Measurements from ENCODE around the gene ARHGAP27. TPM values are rescaled to one million over a fixed set of nuclear protein-coding genes. Genes with fewer than 3 reads are reported as not detected.

The ARHGAP27 gene
- total RNA-seq, 1 donor from 2014 or later, result 4.7 TPM

GRCh38 chr17:45438931-45439610 is 6.4 kb upstream of the ARHGAP27 start:
- H3K9me3 ChIP-seq (ENCODE audit: control insufficient read depth in 3 of 3, low read length in 3 of 3), result no peaks in the 10 kb centered on the region
- H3K27ac ChIP-seq (ENCODE audit: low read depth, low read length), result peak overlapping the region; percentile 69
- H3K27me3 ChIP-seq (ENCODE audit: control insufficient read depth in 3 of 3, insufficient read depth in 3 of 3, low read length in 3 of 3), result no peaks in the 10 kb centered on the region
- H3K4me3 ChIP-seq (ENCODE audit: low read length in 3 of 3), result no peak overlapping the region
- peaks cover 17 to 26% (median 24%) of the 10 kb centered on the region in 3 donors for H3K36me3 ChIP-seq (ENCODE audit: control insufficient read depth in 3 of 3, insufficient read depth in 3 of 3, low read length in 3 of 3)
- H3K4me1 ChIP-seq (ENCODE audit: control insufficient read depth in 3 of 3, insufficient read depth in 3 of 3, low read length in 3 of 3), result peaks cover 24 to 33% (median 29%) of the 10 kb centered on the region in 3 donors
- peak overlapping the region in 2 of 3 donors; percentile 57 to 61 for H3K9ac ChIP-seq (ENCODE audit: low read depth in 1 of 3, low read length in 3 of 3)

DNA sequence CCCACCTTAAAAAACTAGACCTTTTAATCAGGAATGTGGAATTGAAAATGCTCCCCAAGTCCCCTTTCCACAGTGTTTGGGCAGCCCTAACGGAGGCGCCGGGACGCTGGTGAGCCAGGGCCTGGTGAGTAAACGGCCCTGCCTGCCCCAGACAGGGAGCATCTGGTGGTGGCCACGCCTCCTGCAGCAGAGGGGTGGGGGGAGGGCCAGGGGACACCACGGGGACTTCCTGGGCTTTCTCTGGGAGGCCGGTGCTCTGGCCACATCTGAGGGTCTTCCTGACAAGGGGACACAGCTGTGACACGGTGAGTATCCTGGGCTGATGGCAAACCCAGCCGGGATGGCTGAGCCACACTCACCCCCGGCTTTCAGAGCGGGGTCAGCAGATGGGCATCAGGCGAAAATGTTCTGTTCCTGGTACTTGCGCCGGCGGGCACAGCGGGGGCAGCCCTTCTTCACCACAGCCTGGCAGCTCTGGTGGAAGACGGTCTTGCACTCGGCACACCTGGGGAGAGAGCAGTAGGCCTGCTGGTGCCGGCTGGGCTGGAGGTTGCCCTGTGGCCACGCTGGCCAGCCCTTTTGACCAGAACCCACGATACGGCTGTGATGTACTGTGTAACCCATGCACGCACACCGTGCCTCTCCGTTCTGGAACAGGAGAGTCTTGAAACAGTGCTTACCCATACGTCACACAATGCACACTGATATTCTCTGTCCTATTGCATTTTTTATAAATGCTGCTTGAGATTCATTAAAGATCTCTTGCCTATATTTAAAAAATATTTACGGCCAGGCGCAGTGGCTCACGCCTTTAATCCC is 5.0 kb upstream of the ARHGAP27 start:
- Histone ChIP-seq H3K9ac (ENCODE audit: low read depth in 1 of 3, low read length in 3 of 3) (no peak overlapping the region), H3K9me3 (ENCODE audit: control insufficient read depth in 3 of 3, low read length in 3 of 3) (no peaks in the 10 kb centered on the region), H3K4me3 (ENCODE audit: low read length in 3 of 3) (no peak overlapping the region), H3K4me1 (ENCODE audit: control insufficient read depth in 3 of 3, insufficient read depth in 3 of 3, low read length in 3 of 3) (peaks cover 24 to 33% (median 32%) of the 10 kb centered on the region in 3 donors), H3K27me3 (ENCODE audit: control insufficient read depth in 3 of 3, insufficient read depth in 3 of 3, low read length in 3 of 3) (peaks cover 0 to 3% (median 0%) of the 10 kb centered on the region in 3 donors), H3K36me3 (ENCODE audit: control insufficient read depth in 3 of 3, insufficient read depth in 3 of 3, low read length in 3 of 3) (peaks cover 17 to 26% (median 24%) of the 10 kb centered on the region in 3 donors), H3K27ac (ENCODE audit: low read depth, low read length) (no peak overlapping the region)

GRCh38 chr17:45436625-45437464 is 4.2 kb upstream of the ARHGAP27 start:
- H3K36me3 ChIP-seq (ENCODE audit: control insufficient read depth in 3 of 3, insufficient read depth in 3 of 3, low read length in 3 of 3), result peaks cover 17 to 26% (median 24%) of the 10 kb centered on the region in 3 donors
- no peak overlapping the region for H3K4me3 ChIP-seq (ENCODE audit: low read length in 3 of 3)
- H3K9ac ChIP-seq (ENCODE audit: low read depth in 1 of 3, low read length in 3 of 3), result no peak overlapping the region
- H3K4me1 ChIP-seq (ENCODE audit: control insufficient read depth in 3 of 3, insufficient read depth in 3 of 3, low read length in 3 of 3), result peaks cover 24 to 36% (median 31%) of the 10 kb centered on the region in 3 donors
- no peaks in the 10 kb centered on the region for H3K9me3 ChIP-seq (ENCODE audit: control insufficient read depth in 3 of 3, low read length in 3 of 3)
- H3K27ac ChIP-seq (ENCODE audit: low read depth, low read length), result no peak overlapping the region
- H3K27me3 ChIP-seq (ENCODE audit: control insufficient read depth in 3 of 3, insufficient read depth in 3 of 3, low read length in 3 of 3), result peaks cover 0 to 3% (median 0%) of the 10 kb centered on the region in 3 donors

DNA sequence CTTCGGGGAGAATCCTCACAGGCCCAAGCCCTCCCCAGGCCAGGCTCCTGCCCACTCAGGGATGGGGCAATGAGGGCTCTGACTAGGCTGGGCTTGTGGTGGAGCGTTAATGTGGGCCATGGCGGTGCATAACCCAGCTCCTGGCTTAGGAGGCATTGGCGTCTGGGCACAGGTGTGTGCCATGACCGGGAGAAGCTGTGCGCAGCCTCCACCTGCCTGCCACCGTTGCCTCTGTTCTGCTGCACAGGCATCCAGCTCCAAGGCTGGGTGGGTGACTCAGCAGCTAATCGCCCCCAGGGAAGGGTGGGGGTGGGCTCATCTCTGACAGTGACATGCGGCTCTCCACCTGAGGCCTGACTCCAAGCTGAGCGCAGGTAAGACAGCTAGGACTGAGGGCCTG is 3.5 kb upstream of the ARHGAP27 start:
- Histone ChIP-seq H3K27ac (ENCODE audit: low read depth, low read length) (no peak overlapping the region), H3K27me3 (ENCODE audit: control insufficient read depth in 3 of 3, insufficient read depth in 3 of 3, low read length in 3 of 3) (peaks cover 3 to 8% (median 5%) of the 10 kb centered on the region in 3 donors), H3K4me3 (ENCODE audit: low read length in 3 of 3) (no peak overlapping the region), H3K9ac (ENCODE audit: low read depth in 1 of 3, low read length in 3 of 3) (no peak overlapping the region), H3K9me3 (ENCODE audit: control insufficient read depth in 3 of 3, low read length in 3 of 3) (no peaks in the 10 kb centered on the region), H3K36me3 (ENCODE audit: control insufficient read depth in 3 of 3, insufficient read depth in 3 of 3, low read length in 3 of 3) (peaks cover 17 to 26% (median 24%) of the 10 kb centered on the region in 3 donors), H3K4me1 (ENCODE audit: control insufficient read depth in 3 of 3, insufficient read depth in 3 of 3, low read length in 3 of 3) (peaks cover 27 to 38% (median 31%) of the 10 kb centered on the region in 3 donors)

DNA sequence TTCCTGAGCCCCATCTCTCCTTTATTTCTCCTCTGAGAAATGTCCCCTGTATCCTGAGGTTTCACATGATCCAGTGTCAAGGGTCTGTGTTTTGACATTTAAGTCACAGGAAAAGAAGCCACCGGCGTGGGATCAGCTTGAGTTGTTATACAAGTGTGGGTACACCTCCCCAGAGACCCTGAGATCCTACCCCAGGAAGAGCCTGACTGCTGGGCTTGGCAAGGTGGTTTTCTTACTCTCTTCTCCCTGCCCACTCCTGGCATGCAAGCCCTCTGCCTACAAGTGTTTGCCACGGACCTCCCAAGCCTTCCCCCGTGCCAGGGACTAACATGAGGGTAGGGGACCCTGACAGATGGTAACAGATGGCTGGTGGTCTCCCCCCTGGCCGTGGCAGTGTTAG is 2.8 kb upstream of the ARHGAP27 start:
- Histone ChIP-seq H3K36me3 (ENCODE audit: control insufficient read depth in 3 of 3, insufficient read depth in 3 of 3, low read length in 3 of 3) (peaks cover 17 to 26% (median 24%) of the 10 kb centered on the region in 3 donors), H3K9me3 (ENCODE audit: control insufficient read depth in 3 of 3, low read length in 3 of 3) (no peaks in the 10 kb centered on the region), H3K4me1 (ENCODE audit: control insufficient read depth in 3 of 3, insufficient read depth in 3 of 3, low read length in 3 of 3) (peaks cover 26 to 38% (median 27%) of the 10 kb centered on the region in 3 donors), H3K27me3 (ENCODE audit: control insufficient read depth in 3 of 3, insufficient read depth in 3 of 3, low read length in 3 of 3) (peaks cover 5 to 15% (median 10%) of the 10 kb centered on the region in 3 donors), H3K4me3 (ENCODE audit: low read length in 3 of 3) (no peak overlapping the region), H3K27ac (ENCODE audit: low read depth, low read length) (no peak overlapping the region), H3K9ac (ENCODE audit: low read depth in 1 of 3, low read length in 3 of 3) (no peak overlapping the region)

DNA sequence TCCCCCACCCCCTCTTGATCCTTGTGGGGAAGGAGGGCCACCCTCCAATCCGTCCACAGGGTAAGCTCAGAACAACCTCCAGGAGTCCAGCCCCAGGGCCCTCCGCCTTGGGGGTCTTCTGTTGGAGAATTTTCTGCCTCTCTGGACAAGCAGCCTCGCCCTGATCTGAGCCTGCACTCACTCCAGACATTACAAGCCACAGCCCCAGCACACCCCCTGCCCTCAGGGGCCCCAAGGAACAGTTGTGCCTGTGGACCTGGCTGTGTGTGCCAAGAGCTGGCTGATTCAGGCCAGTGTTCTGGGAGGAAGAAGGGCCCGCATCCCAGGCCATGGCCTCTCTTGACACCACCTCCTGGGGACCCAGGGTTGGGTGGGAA is 477 bp upstream of the ARHGAP27 start:
- H3K36me3 ChIP-seq (ENCODE audit: control insufficient read depth in 3 of 3, insufficient read depth in 3 of 3, low read length in 3 of 3), result peaks cover 11 to 24% (median 20%) of the 10 kb centered on the region in 3 donors
- no peak overlapping the region for H3K9ac ChIP-seq (ENCODE audit: low read depth in 1 of 3, low read length in 3 of 3)
- no peak overlapping the region for H3K4me3 ChIP-seq (ENCODE audit: low read length in 3 of 3)
- H3K27me3 ChIP-seq (ENCODE audit: control insufficient read depth in 3 of 3, insufficient read depth in 3 of 3, low read length in 3 of 3), result peaks cover 18 to 38% (median 30%) of the 10 kb centered on the region in 3 donors
- no peaks in the 10 kb centered on the region for H3K9me3 ChIP-seq (ENCODE audit: control insufficient read depth in 3 of 3, low read length in 3 of 3)
- peaks cover 18 to 27% (median 23%) of the 10 kb centered on the region in 3 donors for H3K4me1 ChIP-seq (ENCODE audit: control insufficient read depth in 3 of 3, insufficient read depth in 3 of 3, low read length in 3 of 3)
- H3K27ac ChIP-seq (ENCODE audit: low read depth, low read length), result peak overlapping the region; percentile 36

GRCh38 chr17:45431531-45432404 is 902 bp downstream of the ARHGAP27 start:
- Histone ChIP-seq H3K9me3 (ENCODE audit: control insufficient read depth in 3 of 3, low read length in 3 of 3) (no peaks in the 10 kb centered on the region), H3K36me3 (ENCODE audit: control insufficient read depth in 3 of 3, insufficient read depth in 3 of 3, low read length in 3 of 3) (peaks cover 3 to 12% (median 11%) of the 10 kb centered on the region in 3 donors), H3K27me3 (ENCODE audit: control insufficient read depth in 3 of 3, insufficient read depth in 3 of 3, low read length in 3 of 3) (peaks cover 22 to 39% (median 31%) of the 10 kb centered on the region in 3 donors), H3K27ac (ENCODE audit: low read depth, low read length) (no peak overlapping the region), H3K9ac (ENCODE audit: low read depth in 1 of 3, low read length in 3 of 3) (peak overlapping the region; percentile 43 to 68 (median 50)), H3K4me1 (ENCODE audit: control insufficient read depth in 3 of 3, insufficient read depth in 3 of 3, low read length in 3 of 3) (peaks cover 23 to 33% (median 23%) of the 10 kb centered on the region in 3 donors), H3K4me3 (ENCODE audit: low read length in 3 of 3) (peak overlapping the region; percentile 60 to 70 (median 65))

GRCh38 chr17:45430738-45431530 is 1.7 kb downstream of the ARHGAP27 start:
- Histone ChIP-seq H3K4me1 (ENCODE audit: control insufficient read depth in 3 of 3, insufficient read depth in 3 of 3, low read length in 3 of 3) (peaks cover 23 to 33% (median 23%) of the 10 kb centered on the region in 3 donors), H3K9me3 (ENCODE audit: control insufficient read depth in 3 of 3, low read length in 3 of 3) (no peaks in the 10 kb centered on the region), H3K27ac (ENCODE audit: low read depth, low read length) (no peak overlapping the region), H3K4me3 (ENCODE audit: low read length in 3 of 3) (peak overlapping the region; percentile 29 to 60 (median 38)), H3K36me3 (ENCODE audit: control insufficient read depth in 3 of 3, insufficient read depth in 3 of 3, low read length in 3 of 3) (peaks cover 0 to 5% (median 5%) of the 10 kb centered on the region in 3 donors), H3K9ac (ENCODE audit: low read depth in 1 of 3, low read length in 3 of 3) (no peak overlapping the region), H3K27me3 (ENCODE audit: control insufficient read depth in 3 of 3, insufficient read depth in 3 of 3, low read length in 3 of 3) (peaks cover 22 to 39% (median 31%) of the 10 kb centered on the region in 3 donors)

Data from skeletal muscle tissue (tissue), 4 donors.